Measurements from ENCODE around the gene SLC25A19. TPM values are rescaled to one million over a fixed set of nuclear protein-coding genes. Genes with fewer than 3 reads are reported as not detected.

SLC25A19 gene
- total and polyA plus RNA-seq, 2 donors (not counting 1 experiment from before 2014, with no cell fraction given), result 36.8 to 46.4 TPM

DNA sequence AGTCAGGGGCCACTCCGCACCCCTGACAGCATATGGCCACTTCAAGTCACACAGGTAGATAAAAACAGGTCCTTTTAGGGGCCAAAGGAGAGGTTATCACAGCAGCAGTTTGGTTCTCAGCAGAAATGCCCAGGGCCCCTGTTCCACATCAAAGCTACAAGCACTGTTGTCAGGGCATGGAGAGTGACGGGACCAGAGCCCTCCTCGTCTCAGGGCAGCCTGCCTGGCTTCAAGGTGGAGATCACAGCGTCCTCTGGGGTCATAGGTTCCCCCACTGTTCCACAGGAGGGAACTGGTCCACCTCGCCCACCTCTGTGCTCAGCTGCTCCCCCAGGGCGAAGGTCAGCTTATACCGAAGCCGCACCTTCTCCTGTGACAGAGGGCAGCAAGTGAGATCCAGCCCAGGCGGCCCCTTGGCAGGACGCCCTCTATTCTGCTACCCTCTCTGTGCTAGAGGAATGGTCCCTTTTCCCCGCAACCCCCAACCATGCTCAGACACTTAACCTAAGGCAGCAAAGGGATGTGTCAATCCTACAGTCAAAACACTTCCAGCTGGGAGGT, 51.1 kb downstream of the SLC25A19 start:
- Histone ChIP-seq H3K4me3 (ENCODE audit: control extremely low read depth in 1 of 5, extremely low read depth in 1 of 5, insufficient read depth in 1 of 5, low read depth in 2 of 5, low read length in 4 of 5) (no peak overlapping the region), H3K27ac (ENCODE audit: low read length in 2 of 2) (no peak overlapping the region), H3K36me3 (replicated peaks in 1 of 2; ENCODE audit: control extremely low read depth in 1 of 2, control insufficient read depth in 1 of 2, extremely low read depth in 1 of 2, insufficient read depth in 2 of 2, low read length in 1 of 2) (peaks cover 18 to 88% of the 10 kb centered on the region in 2 experiments), H3K27me3 (replicated peaks in 1 of 4; ENCODE audit: control extremely low read depth in 1 of 4, control insufficient read depth in 3 of 4, insufficient read depth in 4 of 4, low read length in 3 of 4) (no peaks in the 10 kb centered on the region), H3K79me2 (ENCODE audit: control insufficient read depth, insufficient read depth, low read length) (peaks cover 3% of the 10 kb centered on the region), H3K9me3 (ENCODE audit: control extremely low read depth in 1 of 3, control insufficient read depth in 2 of 3, insufficient read depth in 1 of 3, low read length in 2 of 3) (no peaks in the 10 kb centered on the region), H4K20me1 (ENCODE audit: control insufficient read depth, insufficient read depth, low read length, poor library complexity, severe bottlenecking) (no peaks in the 10 kb centered on the region), H3K4me1 (ENCODE audit: control insufficient read depth in 2 of 2, insufficient read depth in 2 of 2, low read length in 2 of 2) (peaks cover 10 to 33% of the 10 kb centered on the region in 2 donors), H3K4me2 (replicated peaks; ENCODE audit: low read depth, low read length, poor library complexity, severe bottlenecking) (no peak overlapping the region), H2AFZ (ENCODE audit: insufficient read depth, low read depth, low read length, poor library complexity, severe bottlenecking) (no peak overlapping the region), H3K9ac (ENCODE audit: low read length) (no peak overlapping the region)
- no peak overlapping the region for H3K27ac Mint-ChIP-seq
- TF ChIP-seq, protein P1, sequence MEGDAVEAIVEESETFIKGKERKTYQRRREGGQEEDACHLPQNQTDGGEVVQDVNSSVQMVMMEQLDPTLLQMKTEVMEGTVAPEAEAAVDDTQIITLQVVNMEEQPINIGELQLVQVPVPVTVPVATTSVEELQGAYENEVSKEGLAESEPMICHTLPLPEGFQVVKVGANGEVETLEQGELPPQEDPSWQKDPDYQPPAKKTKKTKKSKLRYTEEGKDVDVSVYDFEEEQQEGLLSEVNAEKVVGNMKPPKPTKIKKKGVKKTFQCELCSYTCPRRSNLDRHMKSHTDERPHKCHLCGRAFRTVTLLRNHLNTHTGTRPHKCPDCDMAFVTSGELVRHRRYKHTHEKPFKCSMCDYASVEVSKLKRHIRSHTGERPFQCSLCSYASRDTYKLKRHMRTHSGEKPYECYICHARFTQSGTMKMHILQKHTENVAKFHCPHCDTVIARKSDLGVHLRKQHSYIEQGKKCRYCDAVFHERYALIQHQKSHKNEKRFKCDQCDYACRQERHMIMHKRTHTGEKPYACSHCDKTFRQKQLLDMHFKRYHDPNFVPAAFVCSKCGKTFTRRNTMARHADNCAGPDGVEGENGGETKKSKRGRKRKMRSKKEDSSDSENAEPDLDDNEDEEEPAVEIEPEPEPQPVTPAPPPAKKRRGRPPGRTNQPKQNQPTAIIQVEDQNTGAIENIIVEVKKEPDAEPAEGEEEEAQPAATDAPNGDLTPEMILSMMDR (IDR thresholded peaks at IDR 0.05), result no peak
- no peak for TF ChIP-seq EZH2 (IDR thresholded peaks at IDR 0.05; ENCODE audit: borderline replicate concordance, insufficient read depth, low read depth, low read length, poor library complexity, severe bottlenecking)
- no peaks in the 10 kb centered on the region for H3K9me3 Mint-ChIP-seq (ENCODE audit: insufficient read depth)
- H3K27me3 Mint-ChIP-seq, result no peaks in the 10 kb centered on the region
- WGBS (ENCODE audit: insufficient coverage), result 98% methylated on average over 10 of the region's 11 CpGs
- CTCF ChIA-PET, result interaction anchor here (0.9 to 3.8 kb wide), 9 partner anchors 8 to 174 kb away, joined by 3 to 25 read pairs (median 5); partner anchors contain the start of genes GGA3, MIF4GD and MRPS7
- intact Hi-C loops (cut with micrococcal nuclease), result loop anchor here (1.0 kb wide), 3 partner anchors 124 to 277 kb away; partner anchors contain the start of gene ARMC7
- POLR2A ChIA-PET, result no interaction called here
- H3K4me1 Mint-ChIP-seq, result peaks cover 24% of the 10 kb centered on the region
- ATAC-seq (ENCODE audit: low read depth) (no peak), DNase-seq (no peak)
- no peak overlapping the region for H3K4me3 Mint-ChIP-seq

Measured in B cell (primary cell).